Ishikawa (cell line): Measurements from ENCODE around the gene WHRN.

Experiments
- CEBPB ChIP-seq: IDR thresholded peaks from 2 replicates; pipeline ENCODE4 v1.6.1; 2012
- CREB1 ChIP-seq: IDR thresholded peaks from 2 replicates; pipeline ENCODE4 v1.6.1; 2012; ENCODE audit warnings: low read depth
- EGR1 ChIP-seq: IDR thresholded peaks from 2 replicates; pipeline ENCODE4 v1.6.1; 2012
- EP300 ChIP-seq: IDR thresholded peaks from 2 replicates; pipeline ENCODE4 v1.6.1; 2012; ENCODE audit warnings: borderline replicate concordance
- FOXM1 ChIP-seq: IDR thresholded peaks from 2 replicates; pipeline ENCODE4 v1.6.1; 2012; ENCODE audit warnings: low read depth, borderline replicate concordance
- NFIC ChIP-seq: IDR thresholded peaks from 2 replicates; pipeline ENCODE4 v1.6.1; 2012
- RAD21 ChIP-seq: IDR thresholded peaks from 2 replicates; pipeline ENCODE4 v1.6.1; 2012; ENCODE audit warnings: low read depth
- TAF1 ChIP-seq: IDR thresholded peaks from 2 replicates; pipeline ENCODE4 v1.6.1; 2012; ENCODE audit warnings: low read depth, mild to moderate bottlenecking
- TCF12 ChIP-seq: IDR thresholded peaks from 2 replicates; pipeline ENCODE4 v1.6.1; 2012; ENCODE audit warnings: low read depth
- TEAD4 ChIP-seq: IDR thresholded peaks from 2 replicates; pipeline ENCODE4 v1.6.1; 2012
- YY1 ChIP-seq: IDR thresholded peaks from 2 replicates; pipeline ENCODE4 v1.6.1; 2012; ENCODE audit warnings: low read depth
- ZBTB7A ChIP-seq: IDR thresholded peaks from 2 replicates; pipeline ENCODE4 v1.6.1; 2012; ENCODE audit warnings: low read depth
- TF ChIP-seq, protein P1 (sequence below): IDR thresholded peaks from 2 replicates; pipeline ENCODE4 v1.6.1; 2012; ENCODE audit warnings: low read depth, mild to moderate bottlenecking
- TF ChIP-seq, protein P2 (sequence below): IDR thresholded peaks from 2 replicates; pipeline ENCODE4 v1.6.1; 2012
- TF ChIP-seq, protein P3 (sequence below): IDR thresholded peaks from 2 replicates; pipeline ENCODE4 v1.6.1; 2012

WHRN gene

DNA sequence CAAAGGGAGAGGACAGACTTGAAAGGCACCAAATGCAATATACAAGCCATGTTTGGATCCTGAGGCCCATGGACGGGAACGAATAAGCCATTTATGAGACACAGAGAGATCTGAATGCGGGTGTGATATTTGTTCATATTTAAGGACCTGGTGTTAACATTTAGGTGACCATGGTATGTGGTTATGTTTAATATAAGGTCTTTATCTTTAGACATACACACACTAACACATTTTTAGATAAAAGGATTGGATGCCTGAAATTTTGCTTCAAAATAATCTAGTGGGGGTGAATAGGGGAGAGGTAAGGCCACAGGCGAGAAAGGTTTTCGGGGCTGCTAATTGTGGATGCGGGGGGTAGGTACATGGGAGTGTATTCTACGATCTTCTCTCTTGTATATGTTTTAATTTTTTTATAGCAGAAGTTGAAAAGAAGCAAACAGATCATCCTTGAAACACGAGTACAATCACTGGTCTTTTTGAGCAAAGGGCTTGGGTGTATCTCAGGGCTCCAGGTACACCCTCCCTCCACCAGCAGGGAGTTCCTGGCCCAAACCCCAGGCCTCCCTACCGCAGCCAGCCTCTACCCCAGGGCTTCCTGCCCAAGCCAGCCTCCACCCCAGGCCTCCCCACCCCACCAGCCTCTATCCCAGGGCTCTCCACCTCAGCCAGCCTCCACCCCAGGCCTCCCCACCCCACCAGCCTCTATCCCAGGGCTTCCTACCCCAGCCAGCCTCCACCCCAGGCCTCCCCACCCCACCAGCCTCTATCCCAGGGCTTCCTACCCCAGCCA lies 129.7 kb downstream of the WHRN start:
- TF ChIP-seq TAF1 (no peak), CREB1 (no peak), YY1 (no peak), EGR1 (no peak), TEAD4 (no peak), EP300 (no peak), TCF12 (no peak), FOXM1 (no peak), CEBPB (no peak), ZBTB7A (no peak), RAD21 (no peak), NFIC (no peak)
- TF ChIP-seq, protein P1, sequence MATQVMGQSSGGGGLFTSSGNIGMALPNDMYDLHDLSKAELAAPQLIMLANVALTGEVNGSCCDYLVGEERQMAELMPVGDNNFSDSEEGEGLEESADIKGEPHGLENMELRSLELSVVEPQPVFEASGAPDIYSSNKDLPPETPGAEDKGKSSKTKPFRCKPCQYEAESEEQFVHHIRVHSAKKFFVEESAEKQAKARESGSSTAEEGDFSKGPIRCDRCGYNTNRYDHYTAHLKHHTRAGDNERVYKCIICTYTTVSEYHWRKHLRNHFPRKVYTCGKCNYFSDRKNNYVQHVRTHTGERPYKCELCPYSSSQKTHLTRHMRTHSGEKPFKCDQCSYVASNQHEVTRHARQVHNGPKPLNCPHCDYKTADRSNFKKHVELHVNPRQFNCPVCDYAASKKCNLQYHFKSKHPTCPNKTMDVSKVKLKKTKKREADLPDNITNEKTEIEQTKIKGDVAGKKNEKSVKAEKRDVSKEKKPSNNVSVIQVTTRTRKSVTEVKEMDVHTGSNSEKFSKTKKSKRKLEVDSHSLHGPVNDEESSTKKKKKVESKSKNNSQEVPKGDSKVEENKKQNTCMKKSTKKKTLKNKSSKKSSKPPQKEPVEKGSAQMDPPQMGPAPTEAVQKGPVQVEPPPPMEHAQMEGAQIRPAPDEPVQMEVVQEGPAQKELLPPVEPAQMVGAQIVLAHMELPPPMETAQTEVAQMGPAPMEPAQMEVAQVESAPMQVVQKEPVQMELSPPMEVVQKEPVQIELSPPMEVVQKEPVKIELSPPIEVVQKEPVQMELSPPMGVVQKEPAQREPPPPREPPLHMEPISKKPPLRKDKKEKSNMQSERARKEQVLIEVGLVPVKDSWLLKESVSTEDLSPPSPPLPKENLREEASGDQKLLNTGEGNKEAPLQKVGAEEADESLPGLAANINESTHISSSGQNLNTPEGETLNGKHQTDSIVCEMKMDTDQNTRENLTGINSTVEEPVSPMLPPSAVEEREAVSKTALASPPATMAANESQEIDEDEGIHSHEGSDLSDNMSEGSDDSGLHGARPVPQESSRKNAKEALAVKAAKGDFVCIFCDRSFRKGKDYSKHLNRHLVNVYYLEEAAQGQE, result no peak
- TF ChIP-seq, protein P2, sequence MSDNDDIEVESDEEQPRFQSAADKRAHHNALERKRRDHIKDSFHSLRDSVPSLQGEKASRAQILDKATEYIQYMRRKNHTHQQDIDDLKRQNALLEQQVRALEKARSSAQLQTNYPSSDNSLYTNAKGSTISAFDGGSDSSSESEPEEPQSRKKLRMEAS, result no peak
- TF ChIP-seq, protein P3, sequence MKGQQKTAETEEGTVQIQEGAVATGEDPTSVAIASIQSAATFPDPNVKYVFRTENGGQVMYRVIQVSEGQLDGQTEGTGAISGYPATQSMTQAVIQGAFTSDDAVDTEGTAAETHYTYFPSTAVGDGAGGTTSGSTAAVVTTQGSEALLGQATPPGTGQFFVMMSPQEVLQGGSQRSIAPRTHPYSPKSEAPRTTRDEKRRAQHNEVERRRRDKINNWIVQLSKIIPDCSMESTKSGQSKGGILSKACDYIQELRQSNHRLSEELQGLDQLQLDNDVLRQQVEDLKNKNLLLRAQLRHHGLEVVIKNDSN, result no peak

DNA sequence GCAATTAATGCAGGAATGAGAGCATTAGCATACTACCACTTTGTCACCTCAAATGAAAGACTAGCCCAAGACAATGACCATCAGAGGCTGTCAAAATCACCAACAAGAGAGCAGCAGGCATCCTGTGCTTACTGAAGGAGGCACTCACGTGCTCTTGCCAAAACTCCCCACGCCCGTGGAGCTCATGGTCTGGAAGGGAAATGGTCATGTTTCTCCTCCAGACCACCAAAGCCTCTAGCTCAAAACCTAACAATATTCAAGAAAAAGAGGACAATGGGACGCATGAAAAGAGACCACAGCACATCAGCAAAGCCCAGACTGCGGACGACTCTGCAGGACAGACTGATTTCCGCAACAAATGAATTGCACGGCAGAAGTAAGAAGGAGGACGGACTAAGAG lies 130.3 kb downstream of the WHRN start:
- TF ChIP-seq ZBTB7A (no peak), EP300 (no peak), FOXM1 (no peak), EGR1 (no peak), YY1 (no peak), NFIC (no peak), TAF1 (no peak), TCF12 (no peak), CEBPB (no peak), RAD21 (no peak), TEAD4 (no peak), CREB1 (no peak)
- TF ChIP-seq, protein P1, result no peak
- TF ChIP-seq, protein P2, result no peak
- TF ChIP-seq, protein P3, result no peak

DNA sequence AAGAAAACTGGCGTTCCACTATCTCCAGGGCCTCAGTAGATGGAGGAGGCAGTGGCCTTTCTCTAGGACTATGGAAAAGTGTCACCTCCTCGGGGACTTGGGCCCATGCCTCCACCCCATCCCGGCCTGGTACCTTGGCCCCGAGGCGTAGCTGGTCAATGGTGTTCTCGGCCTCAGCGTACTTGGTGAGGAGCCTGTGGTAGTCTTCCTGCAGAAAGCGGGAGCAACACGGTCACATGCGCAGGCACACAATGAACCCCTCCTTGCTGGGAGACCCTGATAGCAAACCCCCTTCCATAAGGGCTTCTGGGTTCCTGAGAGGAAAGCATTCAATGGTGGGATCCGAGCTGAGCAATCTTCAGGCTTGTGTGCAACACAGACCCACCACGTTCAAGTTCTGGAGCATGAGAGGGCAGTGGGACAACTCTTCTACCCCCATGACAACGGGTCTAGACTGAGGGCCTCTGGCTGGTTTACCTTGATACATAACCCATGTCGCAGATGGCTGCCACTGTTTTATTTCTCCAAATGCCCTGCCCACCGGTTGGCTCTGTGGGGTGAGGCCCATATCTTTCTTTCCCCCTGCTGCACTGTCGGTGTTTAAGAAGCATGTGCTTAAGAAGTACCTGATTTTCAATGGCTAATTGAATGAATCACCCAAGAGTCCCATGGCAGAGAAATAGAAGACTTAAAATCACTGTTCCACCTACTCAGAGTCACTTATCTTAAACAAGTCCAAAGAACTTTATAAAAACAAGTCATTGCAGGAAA lies 131.1 kb downstream of the WHRN start:
- no peak for TF ChIP-seq EGR1
- no peak for TF ChIP-seq TEAD4
- no peak for TF ChIP-seq TAF1
- no peak for TF ChIP-seq FOXM1
- no peak for TF ChIP-seq TCF12
- no peak for TF ChIP-seq CEBPB
- TF ChIP-seq, protein P3, result no peak
- TF ChIP-seq, protein P1, result no peak
- no peak for TF ChIP-seq YY1
- TF ChIP-seq RAD21, result no peak
- TF ChIP-seq, protein P2, result no peak
- no peak for TF ChIP-seq ZBTB7A
- TF ChIP-seq EP300, result no peak
- no peak for TF ChIP-seq NFIC
- TF ChIP-seq CREB1, result no peak
